ENCODE results near the gene ENPP1. TPM values are rescaled to one million over a fixed set of nuclear protein-coding genes. Genes with fewer than 3 reads are reported as not detected.

Gene ENPP1
- total and polyA plus RNA-seq, 2 donors (not counting 1 experiment from before 2014, with no cell fraction given): 0.13 to 0.42 TPM

DNA sequence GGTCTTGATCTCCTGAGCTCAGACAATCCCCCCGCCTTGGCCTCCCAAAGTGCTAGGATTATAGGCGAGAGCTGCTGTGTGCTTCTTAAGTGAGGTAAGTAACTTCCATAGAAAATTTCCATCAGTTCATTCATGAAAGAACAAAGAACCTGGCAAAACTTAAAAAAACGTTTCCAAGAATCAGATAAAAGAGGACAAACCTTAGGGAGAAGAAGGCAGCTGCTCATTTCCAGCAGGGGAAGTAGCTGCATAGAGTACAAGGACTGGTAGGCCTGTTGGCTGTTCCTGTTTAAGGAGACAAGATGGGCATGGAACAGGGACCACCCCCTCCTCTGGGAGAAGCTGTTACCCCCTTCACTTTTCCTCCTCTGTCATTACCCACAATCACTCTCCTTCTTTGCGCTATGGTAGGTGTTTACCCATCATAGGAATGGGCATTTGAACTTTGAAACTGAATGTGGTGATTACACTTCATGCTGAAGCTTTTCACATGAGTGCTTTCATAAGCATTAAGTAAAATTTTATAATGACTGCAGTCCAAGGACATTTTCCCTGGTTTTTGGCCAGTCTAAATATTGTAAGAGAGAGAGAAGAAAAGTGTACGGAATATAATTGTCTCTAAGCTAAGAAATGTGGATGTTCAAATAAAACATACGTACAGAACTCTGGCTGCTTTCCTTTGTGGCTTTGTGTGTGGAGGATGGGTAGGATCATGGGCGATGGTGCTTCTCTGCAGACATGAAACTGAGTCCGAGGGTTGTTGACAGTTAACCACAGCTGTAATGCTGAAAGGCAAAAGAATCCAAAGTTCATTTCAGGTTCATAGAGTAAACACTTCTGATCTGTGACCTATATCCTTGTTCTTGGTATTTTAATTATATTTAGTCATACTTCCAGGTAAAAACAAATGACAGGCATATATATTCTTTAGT is 86.9 kb downstream of the ENPP1 start:
- no peaks in the 10 kb centered on the region for H3K36me3 ChIP-seq (replicated peaks in 1 of 2; ENCODE audit: control extremely low read depth in 1 of 2, control insufficient read depth in 1 of 2, extremely low read depth in 1 of 2, insufficient read depth in 2 of 2, low read length in 1 of 2)
- no peaks in the 10 kb centered on the region for H4K20me1 ChIP-seq (ENCODE audit: control insufficient read depth, insufficient read depth, low read length, poor library complexity, severe bottlenecking)
- H3K27ac Mint-ChIP-seq: no peak overlapping the region
- 89% methylated on average over 2 of the region's 8 CpGs for WGBS (ENCODE audit: insufficient coverage)
- no peak overlapping the region for H3K9ac ChIP-seq (ENCODE audit: low read length)
- H3K27ac ChIP-seq (ENCODE audit: low read length in 2 of 2): no peak overlapping the region
- ChIA-PET CTCF (interaction anchor here (0.6 to 0.9 kb wide), 2 partner anchors 9 to 19 kb away, joined by 3 read pairs; no protein-coding TSS in a partner anchor), POLR2A (no interaction called here)
- TF ChIP-seq EZH2 (IDR thresholded peaks at IDR 0.05; ENCODE audit: borderline replicate concordance, insufficient read depth, low read depth, low read length, poor library complexity, severe bottlenecking): no peak
- TF ChIP-seq, protein P1, sequence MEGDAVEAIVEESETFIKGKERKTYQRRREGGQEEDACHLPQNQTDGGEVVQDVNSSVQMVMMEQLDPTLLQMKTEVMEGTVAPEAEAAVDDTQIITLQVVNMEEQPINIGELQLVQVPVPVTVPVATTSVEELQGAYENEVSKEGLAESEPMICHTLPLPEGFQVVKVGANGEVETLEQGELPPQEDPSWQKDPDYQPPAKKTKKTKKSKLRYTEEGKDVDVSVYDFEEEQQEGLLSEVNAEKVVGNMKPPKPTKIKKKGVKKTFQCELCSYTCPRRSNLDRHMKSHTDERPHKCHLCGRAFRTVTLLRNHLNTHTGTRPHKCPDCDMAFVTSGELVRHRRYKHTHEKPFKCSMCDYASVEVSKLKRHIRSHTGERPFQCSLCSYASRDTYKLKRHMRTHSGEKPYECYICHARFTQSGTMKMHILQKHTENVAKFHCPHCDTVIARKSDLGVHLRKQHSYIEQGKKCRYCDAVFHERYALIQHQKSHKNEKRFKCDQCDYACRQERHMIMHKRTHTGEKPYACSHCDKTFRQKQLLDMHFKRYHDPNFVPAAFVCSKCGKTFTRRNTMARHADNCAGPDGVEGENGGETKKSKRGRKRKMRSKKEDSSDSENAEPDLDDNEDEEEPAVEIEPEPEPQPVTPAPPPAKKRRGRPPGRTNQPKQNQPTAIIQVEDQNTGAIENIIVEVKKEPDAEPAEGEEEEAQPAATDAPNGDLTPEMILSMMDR (IDR thresholded peaks at IDR 0.05): no peak
- no peak for ATAC-seq (ENCODE audit: low read depth)
- H3K9me3 ChIP-seq (ENCODE audit: control extremely low read depth in 1 of 3, control insufficient read depth in 2 of 3, insufficient read depth in 1 of 3, low read length in 2 of 3): peaks cover 0 to 11% (median 5%) of the 10 kb centered on the region in 3 donors
- H3K79me2 ChIP-seq (ENCODE audit: control insufficient read depth, insufficient read depth, low read length): no peaks in the 10 kb centered on the region
- no peak overlapping the region for H3K4me3 Mint-ChIP-seq
- no peak overlapping the region for H3K4me2 ChIP-seq (replicated peaks; ENCODE audit: low read depth, low read length, poor library complexity, severe bottlenecking)
- intact Hi-C loops (cut with micrococcal nuclease): no loop called here
- no peaks in the 10 kb centered on the region for H3K4me1 ChIP-seq (ENCODE audit: control insufficient read depth in 2 of 2, insufficient read depth in 2 of 2, low read length in 2 of 2)
- peaks cover 8% of the 10 kb centered on the region for H3K9me3 Mint-ChIP-seq (ENCODE audit: insufficient read depth)
- H3K4me1 Mint-ChIP-seq: peaks cover 1% of the 10 kb centered on the region
- H3K27me3 Mint-ChIP-seq: peaks cover 12% of the 10 kb centered on the region
- H3K4me3 ChIP-seq (ENCODE audit: control extremely low read depth in 1 of 5, extremely low read depth in 1 of 5, insufficient read depth in 1 of 5, low read depth in 2 of 5, low read length in 4 of 5): no peak overlapping the region
- no peak overlapping the region for H2AFZ ChIP-seq (ENCODE audit: insufficient read depth, low read depth, low read length, poor library complexity, severe bottlenecking)
- H3K27me3 ChIP-seq (replicated peaks in 1 of 4; ENCODE audit: control extremely low read depth in 1 of 4, control insufficient read depth in 3 of 4, insufficient read depth in 4 of 4, low read length in 3 of 4): no peaks in the 10 kb centered on the region
- DNase-seq: no peak

DNA sequence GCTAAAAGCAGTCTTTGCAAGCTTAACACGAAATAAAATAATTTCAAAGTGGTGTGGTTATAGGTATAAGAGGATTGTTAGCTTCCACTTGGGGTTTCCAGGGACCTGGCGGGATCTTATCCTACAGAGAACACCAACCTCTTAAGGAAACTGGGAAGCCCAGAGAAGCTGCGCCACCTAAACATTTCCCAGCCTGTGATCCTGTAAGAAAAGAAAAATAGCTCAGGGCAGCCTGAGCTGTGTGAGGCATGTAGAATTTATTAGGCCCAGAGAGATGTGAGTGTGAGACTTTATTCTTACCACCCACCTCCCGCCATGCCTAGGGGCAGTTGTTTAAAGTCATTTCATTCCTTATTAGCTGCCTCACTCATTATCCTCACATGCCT is 89.2 kb downstream of the ENPP1 start:
- no peaks in the 10 kb centered on the region for H3K79me2 ChIP-seq (ENCODE audit: control insufficient read depth, insufficient read depth, low read length)
- no peak overlapping the region for H3K27ac Mint-ChIP-seq
- intact Hi-C loops (cut with micrococcal nuclease): no loop called here
- H3K27me3 ChIP-seq (replicated peaks in 1 of 4; ENCODE audit: control extremely low read depth in 1 of 4, control insufficient read depth in 3 of 4, insufficient read depth in 4 of 4, low read length in 3 of 4): no peaks in the 10 kb centered on the region
- ChIA-PET CTCF (interaction anchor here (0.5 to 1.4 kb wide), 3 partner anchors 13 to 201 kb away, joined by 3 to 5 read pairs (median 4); no protein-coding TSS in a partner anchor), POLR2A (no interaction called here)
- H3K9me3 ChIP-seq (ENCODE audit: control extremely low read depth in 1 of 3, control insufficient read depth in 2 of 3, insufficient read depth in 1 of 3, low read length in 2 of 3): peaks cover 0 to 11% (median 5%) of the 10 kb centered on the region in 3 donors
- no CpG with 5 or more reads among the region's 4 CpGs for WGBS (ENCODE audit: insufficient coverage)
- H3K4me2 ChIP-seq (replicated peaks; ENCODE audit: low read depth, low read length, poor library complexity, severe bottlenecking): no peak overlapping the region
- TF ChIP-seq, protein P1 (IDR thresholded peaks at IDR 0.05): no peak
- no peak for TF ChIP-seq EZH2 (IDR thresholded peaks at IDR 0.05; ENCODE audit: borderline replicate concordance, insufficient read depth, low read depth, low read length, poor library complexity, severe bottlenecking)
- no peak overlapping the region for H2AFZ ChIP-seq (ENCODE audit: insufficient read depth, low read depth, low read length, poor library complexity, severe bottlenecking)
- H3K4me3 ChIP-seq (ENCODE audit: control extremely low read depth in 1 of 5, extremely low read depth in 1 of 5, insufficient read depth in 1 of 5, low read depth in 2 of 5, low read length in 4 of 5): no peak overlapping the region
- no peak overlapping the region for H3K9ac ChIP-seq (ENCODE audit: low read length)
- H3K27me3 Mint-ChIP-seq: peaks cover 12% of the 10 kb centered on the region
- no peak overlapping the region for H3K4me3 Mint-ChIP-seq
- H3K9me3 Mint-ChIP-seq (ENCODE audit: insufficient read depth): peaks cover 8% of the 10 kb centered on the region
- no peaks in the 10 kb centered on the region for H3K36me3 ChIP-seq (replicated peaks in 1 of 2; ENCODE audit: control extremely low read depth in 1 of 2, control insufficient read depth in 1 of 2, extremely low read depth in 1 of 2, insufficient read depth in 2 of 2, low read length in 1 of 2)
- H3K4me1 ChIP-seq (ENCODE audit: control insufficient read depth in 2 of 2, insufficient read depth in 2 of 2, low read length in 2 of 2): peaks cover 0 to 5% of the 10 kb centered on the region in 2 donors
- ATAC-seq (ENCODE audit: low read depth) (no peak), DNase-seq (no peak)
- H4K20me1 ChIP-seq (ENCODE audit: control insufficient read depth, insufficient read depth, low read length, poor library complexity, severe bottlenecking): no peaks in the 10 kb centered on the region
- no peak overlapping the region for H3K27ac ChIP-seq (ENCODE audit: low read length in 2 of 2)
- H3K4me1 Mint-ChIP-seq: peaks cover 6% of the 10 kb centered on the region
